Glomerular visceral epithelial cell (primary cell): ENCODE results near the gene MAP2.
"Not testable (repeated sequence)": the region's sequence is repeated elsewhere in the genome, so short reads cannot be mapped to it uniquely, and the experiment has no call there.

Experiments
- DNase-seq: peaks from one replicate; pipeline ENCODE4 v3.0.0-alpha.2; 2016; ENCODE audit errors: extremely low spot score

The MAP2 gene

DNA sequence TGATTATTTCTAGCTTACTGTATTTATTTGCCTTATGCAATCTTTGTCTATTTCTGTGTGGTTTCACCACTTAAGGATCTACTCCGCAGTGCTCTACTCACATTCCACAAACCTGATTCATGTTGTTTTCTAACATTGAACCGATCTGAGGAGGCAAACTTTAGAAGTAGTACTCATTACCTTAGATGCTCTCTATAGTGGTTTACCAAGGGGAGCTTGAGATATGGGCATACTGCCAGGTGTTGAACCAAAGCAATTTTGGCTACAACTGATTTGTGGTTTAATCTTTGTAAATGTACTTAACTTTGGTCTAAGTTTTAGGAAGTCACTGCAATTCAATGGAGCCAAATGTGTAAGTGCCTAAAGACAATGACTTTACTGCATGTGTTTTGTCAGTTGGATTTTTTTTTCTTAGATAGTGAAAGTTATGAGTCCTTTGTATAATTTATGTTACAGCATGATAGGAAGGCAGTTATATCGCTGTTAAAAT lies 50.1 kb downstream of the MAP2 start:
- peak; percentile 94 for DNase-seq

DNA sequence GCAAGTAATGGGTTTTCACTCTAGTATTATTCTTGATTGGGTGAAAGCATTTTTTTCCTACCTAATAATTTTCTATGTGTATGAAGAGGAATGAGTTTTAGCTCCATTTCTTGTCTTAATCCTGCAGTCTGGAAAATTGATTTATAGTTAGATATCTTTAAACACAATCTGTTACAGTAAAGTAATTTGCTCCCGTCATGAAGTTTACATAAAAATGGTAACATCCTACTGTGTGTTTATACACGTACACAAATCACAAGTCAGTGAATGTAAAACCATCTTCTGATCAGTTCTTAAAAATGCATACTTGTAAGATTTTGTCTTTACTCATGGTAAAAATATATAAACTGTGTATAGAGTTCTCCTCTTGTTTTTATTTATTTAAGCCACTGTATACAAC lies 51.1 kb downstream of the MAP2 start:
- no peak for DNase-seq

DNA sequence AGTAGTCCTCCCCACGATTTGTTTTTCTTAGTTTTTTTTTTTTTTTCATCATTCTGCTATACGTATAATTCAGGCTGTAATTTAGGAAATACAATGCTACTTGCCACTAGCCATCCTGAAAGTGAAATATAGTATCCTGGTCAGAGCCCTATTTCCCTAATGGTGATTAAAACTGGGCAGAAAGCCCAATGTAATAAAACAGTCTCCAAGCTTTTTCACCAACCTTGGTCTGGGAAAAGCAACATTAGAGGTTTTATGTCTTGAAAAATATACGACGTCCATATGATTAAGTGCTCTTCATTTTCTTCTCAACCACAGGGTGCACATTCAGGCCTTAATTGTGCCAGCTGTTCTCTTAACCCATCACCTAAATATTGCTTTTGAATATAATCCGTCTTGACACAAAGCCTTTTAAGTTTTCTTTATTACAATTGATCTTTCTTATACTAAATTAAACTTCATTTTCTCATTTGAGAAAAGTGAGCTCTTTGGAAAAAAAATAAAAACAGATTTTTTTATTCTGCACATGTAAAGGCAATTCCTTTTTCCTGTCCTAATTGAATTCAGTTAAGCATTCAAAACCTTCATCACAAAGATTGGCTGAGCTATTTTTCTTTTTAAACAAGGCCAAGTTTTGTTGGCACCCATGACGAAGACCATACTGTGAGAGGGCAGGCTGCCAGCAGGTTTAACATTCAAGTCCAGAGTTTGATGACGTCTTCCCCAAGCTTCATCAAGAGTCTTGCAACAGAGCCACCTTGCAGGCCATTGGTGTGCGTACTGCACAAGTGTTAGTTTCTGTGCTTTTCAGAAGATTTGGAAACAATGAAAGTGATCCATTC lies 52.7 kb downstream of the MAP2 start:
- DNase-seq = peak; percentile 45

DNA sequence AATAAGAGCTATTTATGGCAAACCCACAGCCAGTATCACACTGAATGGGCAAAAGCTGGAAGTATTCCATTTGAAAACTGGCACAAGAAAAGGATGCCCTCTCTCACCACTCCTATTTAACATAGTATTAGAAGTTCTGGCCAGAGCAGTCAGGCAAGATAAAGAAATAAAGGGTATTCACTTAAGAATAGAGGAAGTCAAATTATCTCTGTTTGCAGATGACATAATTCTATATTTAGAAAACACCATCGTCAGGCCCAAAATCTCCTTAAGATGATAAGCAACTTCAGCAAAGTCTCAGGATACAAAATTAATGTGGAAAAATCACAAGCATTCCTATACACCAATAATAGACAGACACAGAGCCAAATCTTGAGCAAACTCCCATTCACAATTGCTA lies 68.4 kb downstream of the MAP2 start:
- not testable (repeated sequence) for DNase-seq

DNA sequence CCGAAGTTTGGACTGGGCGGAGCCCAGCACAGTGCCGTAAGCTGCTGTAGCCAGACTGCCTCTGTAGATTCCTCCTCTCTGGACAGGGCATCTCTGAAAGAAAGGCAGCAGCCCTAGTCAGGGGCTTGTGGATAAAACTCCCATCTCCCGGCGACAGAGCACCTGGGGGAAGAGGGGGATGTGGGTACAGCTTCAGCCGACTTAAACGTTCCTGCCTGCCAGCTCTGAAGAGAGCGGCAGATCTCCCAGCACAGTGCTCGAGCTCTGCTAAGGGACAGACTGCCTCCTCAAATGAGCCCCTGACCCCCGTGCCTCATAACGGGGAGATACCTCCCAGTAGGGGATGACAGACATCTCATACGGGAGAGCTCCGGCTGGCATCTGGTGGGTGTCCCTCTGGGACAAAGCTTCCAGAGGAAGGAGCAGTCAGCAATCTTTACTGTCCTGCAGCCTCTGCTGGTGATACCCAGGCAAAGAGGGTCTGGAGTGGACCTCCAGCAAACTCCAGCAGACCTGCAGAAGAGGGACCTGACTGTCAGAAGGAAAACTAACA lies 71.3 kb downstream of the MAP2 start:
- DNase-seq = not testable (repeated sequence)

- DNase-seq = peak; percentile 96
These were observed 72.2 kb downstream of the MAP2 start for GRCh38 chr2:209495855-209496585.

DNA sequence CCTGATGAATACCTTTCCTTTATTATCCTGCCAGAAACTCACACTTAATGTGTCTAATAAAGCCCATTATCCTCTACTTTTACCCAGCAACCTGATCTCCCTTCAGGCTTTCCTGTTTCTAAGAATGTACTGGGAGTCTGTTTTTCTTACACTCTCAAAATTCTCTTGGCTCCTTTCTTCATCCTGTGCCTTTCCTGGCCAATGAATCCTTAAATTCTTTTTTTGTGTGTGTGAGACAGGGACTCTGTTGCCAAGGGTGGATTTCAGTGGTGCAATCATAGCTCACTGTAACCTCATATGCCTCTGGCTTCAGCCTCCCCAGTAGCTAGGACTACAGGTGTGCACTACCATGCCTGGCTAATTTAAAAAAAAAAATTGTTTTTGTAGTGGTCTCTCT lies 72.7 kb downstream of the MAP2 start:
- DNase-seq = peak; percentile 13

DNA sequence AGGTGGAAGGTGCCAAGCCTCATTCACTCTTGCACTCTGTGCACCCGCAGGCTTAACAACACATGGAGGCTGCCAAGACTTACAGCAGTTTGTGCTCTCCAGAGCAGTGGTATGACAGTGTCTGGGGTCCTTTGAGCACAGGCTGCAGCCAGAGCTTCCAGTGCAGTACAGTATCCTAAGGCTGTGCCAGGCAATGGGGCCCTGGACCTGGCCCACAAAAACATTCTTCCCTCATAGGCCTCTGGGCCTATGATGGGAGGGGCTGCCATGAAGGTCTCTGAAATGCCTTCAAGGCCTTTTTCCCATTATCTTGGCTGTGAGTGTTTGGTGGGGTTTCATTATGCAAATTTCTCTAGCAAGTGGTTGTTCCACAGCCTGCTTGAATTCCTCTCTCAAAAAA lies 74.8 kb downstream of the MAP2 start:
- DNase-seq = no peak

DNA sequence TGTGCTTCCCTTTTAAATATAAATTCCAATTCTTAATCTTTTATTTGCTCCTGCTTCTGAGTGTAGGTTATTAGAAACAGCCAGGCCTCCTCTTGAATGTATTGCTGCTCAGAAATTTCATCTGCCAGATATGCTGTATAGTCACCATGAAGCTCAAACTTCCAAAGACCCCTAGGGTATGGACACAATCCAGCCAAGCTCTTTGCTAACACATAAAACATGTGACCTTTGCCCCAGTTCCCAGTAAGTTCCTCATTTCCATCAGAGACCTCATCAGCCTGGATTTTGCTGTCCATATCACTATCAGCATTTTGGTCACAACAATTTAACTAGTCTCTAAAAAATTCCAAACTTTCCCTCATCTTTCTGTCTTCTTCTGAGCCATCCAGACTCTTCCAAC lies 75.2 kb downstream of the MAP2 start:
- no peak for DNase-seq

DNA sequence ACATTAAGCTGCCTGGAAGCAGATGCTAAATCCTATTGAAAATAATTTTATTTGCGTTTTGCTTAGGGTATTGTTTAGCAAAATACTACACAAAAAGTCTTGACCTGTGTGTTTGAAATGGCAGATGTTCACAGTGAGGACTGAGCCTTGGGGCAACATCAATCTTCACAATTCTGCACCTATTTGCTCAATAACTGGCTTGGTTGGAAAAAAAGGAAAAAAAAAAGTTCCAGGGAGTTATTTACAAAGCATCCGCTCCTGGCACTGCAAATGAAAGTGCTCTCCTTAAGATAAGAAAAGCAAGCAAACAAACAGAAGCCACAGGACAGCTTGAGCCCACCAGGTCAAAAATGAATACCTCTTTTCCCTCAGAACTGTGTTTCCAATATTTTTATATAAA lies 77.7 kb downstream of the MAP2 start:
- DNase-seq = no peak

DNA sequence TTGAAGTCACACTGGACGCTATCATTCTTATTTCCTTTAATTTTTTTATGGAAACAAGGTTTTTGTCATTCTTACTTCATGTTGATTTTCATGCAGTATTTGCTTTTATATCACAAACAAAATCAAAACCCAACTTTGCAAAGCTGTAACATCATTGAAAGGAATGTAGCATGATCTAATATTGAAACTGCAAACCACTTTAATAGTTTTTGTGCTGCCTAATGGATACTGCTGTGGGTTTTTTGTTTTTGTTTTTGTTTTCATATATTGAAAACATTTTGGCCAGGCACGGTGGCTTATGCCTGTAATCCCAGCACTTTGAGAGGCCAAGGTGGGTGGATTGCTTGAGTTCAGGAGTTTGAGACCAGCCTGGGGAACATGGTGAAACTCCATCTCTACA lies 81.6 kb downstream of the MAP2 start:
- DNase-seq = no peak

- DNase-seq = no peak
These were observed 84.4 kb downstream of the MAP2 start for GRCh38 chr2:209508255-209508654.

GRCh38 chr2:209511637-209512036 lies 87.8 kb downstream of the MAP2 start:
- no peak for DNase-seq

GRCh38 chr2:209512971-209513370 lies 89.1 kb downstream of the MAP2 start:
- DNase-seq = no peak

- DNase-seq = no peak
These were observed 93.6 kb downstream of the MAP2 start for GRCh38 chr2:209517436-209517835.

DNA sequence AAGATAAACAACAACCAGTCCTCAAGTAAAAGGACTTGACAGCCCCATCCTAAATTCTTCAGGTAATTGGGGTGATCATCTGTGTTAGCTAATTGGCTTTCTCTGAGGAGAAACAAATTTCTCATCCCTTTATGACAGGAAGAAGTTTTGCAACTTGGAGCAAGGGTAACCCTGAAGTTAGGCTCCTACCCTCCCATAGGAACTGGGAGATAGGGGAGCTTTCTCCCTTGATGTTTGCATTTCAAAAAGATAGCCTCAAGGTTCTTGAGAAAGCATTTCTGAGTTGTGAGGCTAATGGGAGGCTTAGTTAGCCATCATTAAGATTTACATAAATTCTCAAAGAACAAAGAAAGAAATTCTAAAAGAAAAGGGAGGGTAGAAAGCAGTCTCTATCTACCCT lies 95.4 kb downstream of the MAP2 start:
- no peak for DNase-seq

DNA sequence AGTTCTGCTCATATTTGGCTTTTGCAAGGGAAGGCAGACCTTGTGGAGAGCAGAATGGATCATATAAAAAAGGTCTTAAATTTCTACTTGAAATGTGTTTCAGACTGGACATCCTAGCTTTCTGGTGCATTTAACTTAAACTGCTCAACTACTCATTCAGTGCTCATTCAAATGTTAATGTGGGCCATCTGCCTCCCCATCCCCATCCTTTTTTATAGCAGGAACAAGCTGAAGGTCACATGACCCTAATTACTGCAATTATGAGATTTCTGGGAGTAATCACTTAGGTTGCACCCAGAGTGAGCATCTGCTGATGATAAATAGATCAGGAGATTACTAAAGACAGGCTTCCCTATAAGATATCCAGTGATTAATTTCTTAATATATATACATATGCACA lies 96.1 kb downstream of the MAP2 start:
- DNase-seq = no peak

DNA sequence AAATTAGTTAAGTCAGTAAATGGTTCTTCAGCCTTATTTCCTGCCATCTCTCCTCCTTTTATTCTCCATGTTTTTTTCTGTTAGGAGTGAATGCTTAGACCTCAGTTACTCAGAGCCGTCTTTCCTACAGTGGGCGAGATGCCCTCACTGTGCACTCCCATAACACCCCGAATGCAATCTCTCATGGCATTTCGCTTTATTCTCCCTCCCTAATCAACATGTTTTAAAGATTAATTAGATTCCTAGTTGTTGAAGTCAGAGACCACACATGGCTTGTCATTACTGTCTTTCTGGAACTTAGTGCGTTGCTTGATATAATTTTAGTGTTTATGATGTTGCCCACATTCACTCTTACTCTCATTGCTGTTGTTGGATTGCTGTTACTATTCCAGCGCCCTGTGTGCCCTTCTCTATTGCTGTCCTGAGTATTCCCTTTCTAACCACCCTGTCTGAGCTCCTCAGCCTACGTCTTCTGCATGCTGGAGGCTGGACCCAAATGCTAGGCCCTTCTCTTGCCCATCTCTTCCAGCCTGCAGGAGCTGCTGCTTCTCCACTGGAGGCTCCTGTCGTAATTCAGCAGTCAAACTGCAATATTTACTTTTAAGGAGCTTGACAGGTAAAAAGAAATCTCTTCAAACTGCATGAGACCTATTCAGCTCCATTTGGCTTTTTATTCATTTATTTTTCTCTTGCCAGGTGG lies 99.3 kb downstream of the MAP2 start:
- DNase-seq = no peak

GRCh38 chr2:209523867-209524266 lies 100.0 kb downstream of the MAP2 start:
- DNase-seq = peak; percentile 33

DNA sequence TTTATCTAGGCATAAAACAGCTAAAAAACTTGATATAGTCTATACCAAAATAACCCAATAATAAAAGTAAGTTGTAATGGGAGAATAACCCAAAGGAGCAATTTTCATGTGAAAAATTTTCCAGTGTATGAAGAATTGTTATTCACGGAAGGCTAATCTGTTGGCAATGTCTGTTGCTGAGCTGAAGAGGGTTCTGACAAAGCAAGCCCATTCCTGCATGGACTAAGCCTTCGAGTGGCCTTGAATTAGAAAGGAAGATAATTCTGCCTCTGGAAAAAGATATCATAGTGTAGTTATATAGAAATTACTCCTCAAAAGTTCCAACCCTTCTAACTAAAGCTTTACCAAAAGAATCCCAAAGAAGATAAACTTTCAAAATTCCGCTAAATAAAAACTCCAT lies 101.5 kb downstream of the MAP2 start:
- DNase-seq = no peak

- peak; percentile 75 for DNase-seq
These were observed 102.0 kb downstream of the MAP2 start for GRCh38 chr2:209525834-209526281.

DNA sequence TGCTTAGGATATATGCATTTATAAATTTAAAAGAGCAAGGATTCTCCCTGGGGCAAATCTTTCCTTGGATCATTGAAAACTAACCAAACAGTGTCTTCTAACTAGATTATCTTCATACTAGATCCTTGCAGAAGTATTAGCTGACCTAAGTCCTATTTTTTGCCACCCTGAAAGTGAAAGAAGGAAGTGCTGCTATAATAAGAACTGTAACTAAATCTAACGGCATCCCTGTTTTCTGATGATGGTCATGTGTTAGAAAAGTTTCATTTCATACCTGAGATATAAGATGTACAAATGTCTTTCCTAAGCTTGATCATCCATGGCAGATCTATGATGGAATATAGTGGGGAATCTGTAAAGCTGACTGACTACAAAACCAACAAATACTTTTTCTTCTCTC lies 102.7 kb downstream of the MAP2 start:
- peak; percentile 17 for DNase-seq
